ENCODE results near the gene ZMYND15. TPM values are rescaled to one million over a fixed set of nuclear protein-coding genes. Genes with fewer than 3 reads are reported as not detected.
A peak's percentile ranks its signal among the peaks of the same experiment; 100 is the strongest.

Gene ZMYND15
- total RNA-seq, 1 experiment from 2014 or later, result 0.42 TPM

GRCh38 chr17:4704991-4705390, 34.6 kb upstream of the ZMYND15 start:
- WGBS (ENCODE audit: extremely low coverage, insufficient read length, low lambda C conversion rate), result no CpG with 5 or more reads among the region's 15 CpGs
- H3K9ac ChIP-seq (ENCODE audit: extremely low read depth, insufficient read length, low read length), result no peak overlapping the region

More at GRCh38 chr17:4704991-4705390, 34.6 kb upstream of the ZMYND15 start:
- H3K4me1 ChIP-seq (ENCODE audit: insufficient read depth, low read length), result no peaks in the 10 kb centered on the region; the same call in 1 of the 2 replicates
- no peak overlapping the region for H3K18ac ChIP-seq (ENCODE audit: insufficient read length, low read depth, low read length)
- H3K79me1 ChIP-seq (ENCODE audit: insufficient read depth, low read depth, low read length, poor library complexity, severe bottlenecking), result peaks cover 17% of the 10 kb centered on the region
- peaks cover 19% of the 10 kb centered on the region; the same call in 1 of the 2 replicates for H3K79me2 ChIP-seq (ENCODE audit: insufficient read depth, low read length)
- H3K27ac Mint-ChIP-seq, result peak overlapping the region in 2 of 3 experiments; percentile 95 to 96; a peak in 3 of 7 replicates
- no peak overlapping the region for H3K56ac ChIP-seq (ENCODE audit: insufficient read length, low read depth, low read length)
- H3K23me2 ChIP-seq (ENCODE audit: insufficient read length, low read depth, low read length, poor library complexity, severe bottlenecking), result peaks cover 13% of the 10 kb centered on the region
- TF ChIP-seq CTCF (conservative IDR thresholded peaks at IDR 0.05), result no peak
- H2AK5ac ChIP-seq (ENCODE audit: insufficient read length, low read length), result no peak overlapping the region
- DNase-seq, result no peak
- H4K8ac ChIP-seq (replicated peaks; ENCODE audit: insufficient read length, low read depth, low read length), result no peak overlapping the region
- no peaks in the 10 kb centered on the region for H3K27me3 ChIP-seq (ENCODE audit: insufficient read depth, low read length)
- H3K27ac ChIP-seq (ENCODE audit: insufficient read length, low read depth, low read length), result no peak overlapping the region
- no peak overlapping the region for H2BK5ac ChIP-seq (ENCODE audit: insufficient read length, low read length)
- peaks cover 0 to 4% of the 10 kb centered on the region in 2 experiments; a peak in 3 of 5 replicates for H3K9me3 Mint-ChIP-seq
- H3K4ac ChIP-seq (ENCODE audit: low read depth, low read length), result no peak overlapping the region
- no peak overlapping the region for H2BK20ac ChIP-seq (ENCODE audit: low read depth, low read length, poor library complexity, severe bottlenecking)
- peaks cover 44 to 52% of the 10 kb centered on the region in 2 experiments for H3K4me1 Mint-ChIP-seq
- H2BK120ac ChIP-seq (ENCODE audit: low read depth, low read length, poor library complexity, severe bottlenecking), result no peak overlapping the region
- H4K20me1 ChIP-seq (ENCODE audit: control insufficient read depth, insufficient read depth, insufficient read length), result no peaks in the 10 kb centered on the region
- peak overlapping the region; percentile 99 for H3K4me2 ChIP-seq (ENCODE audit: insufficient read depth, insufficient read length, low read length)
- peaks cover 4 to 9% (median 9%) of the 10 kb centered on the region in 3 experiments; a peak in 5 of 7 replicates for H3K36me3 Mint-ChIP-seq (ENCODE audit: insufficient read depth in 1 of 3, low read depth in 3 of 3)
- H3K4me3 Mint-ChIP-seq, result peak overlapping the region; percentile 95
- H4K91ac ChIP-seq (ENCODE audit: insufficient read length, low read depth, low read length), result no peak overlapping the region
- H3K9me3 ChIP-seq (ENCODE audit: control insufficient read depth, low read depth, low read length), result no peaks in the 10 kb centered on the region
- no peak overlapping the region for H3K14ac ChIP-seq (ENCODE audit: insufficient read depth, low read length)
- H4K5ac ChIP-seq (ENCODE audit: insufficient read length, low read depth, low read length), result no peak overlapping the region
- no peak overlapping the region for H2AFZ ChIP-seq (ENCODE audit: low read length)
- H2BK15ac ChIP-seq (ENCODE audit: low read depth, low read length), result no peak overlapping the region
- no peak overlapping the region for H2BK12ac ChIP-seq (ENCODE audit: insufficient read length, low read depth, low read length)
- H3K27me3 Mint-ChIP-seq (ENCODE audit: low read depth), result peaks cover 6% of the 10 kb centered on the region
- H3T11ph ChIP-seq (ENCODE audit: low read length), result no peak overlapping the region
- no peak overlapping the region for H3K23ac ChIP-seq (ENCODE audit: insufficient read length, low read depth, low read length)
